OCI-LY1 (cell line): ENCODE measurements around the gene CMA1.

ENCODE experiments used
- EZH2 ChIP-seq: fragments of 200-600 bp; sonication (generic), shearing (Covaris generic); IDR thresholded peaks from 2 replicates; pipeline ENCODE4 v1.8.0; 2017; ENCODE audit warnings: borderline replicate concordance, mixed run types, mild to moderate bottlenecking, antibody characterized with exemption, low read length, moderate library complexity, mixed read lengths
- TF ChIP-seq, protein P1 (sequence below): fragments of 200-600 bp; sonication (generic), shearing (Covaris generic); IDR thresholded peaks from 2 replicates; pipeline ENCODE4 v1.5.1; 2017; ENCODE audit warnings: mild to moderate bottlenecking, antibody characterized with exemption, low read length, moderate library complexity, mixed read lengths

DNA sequence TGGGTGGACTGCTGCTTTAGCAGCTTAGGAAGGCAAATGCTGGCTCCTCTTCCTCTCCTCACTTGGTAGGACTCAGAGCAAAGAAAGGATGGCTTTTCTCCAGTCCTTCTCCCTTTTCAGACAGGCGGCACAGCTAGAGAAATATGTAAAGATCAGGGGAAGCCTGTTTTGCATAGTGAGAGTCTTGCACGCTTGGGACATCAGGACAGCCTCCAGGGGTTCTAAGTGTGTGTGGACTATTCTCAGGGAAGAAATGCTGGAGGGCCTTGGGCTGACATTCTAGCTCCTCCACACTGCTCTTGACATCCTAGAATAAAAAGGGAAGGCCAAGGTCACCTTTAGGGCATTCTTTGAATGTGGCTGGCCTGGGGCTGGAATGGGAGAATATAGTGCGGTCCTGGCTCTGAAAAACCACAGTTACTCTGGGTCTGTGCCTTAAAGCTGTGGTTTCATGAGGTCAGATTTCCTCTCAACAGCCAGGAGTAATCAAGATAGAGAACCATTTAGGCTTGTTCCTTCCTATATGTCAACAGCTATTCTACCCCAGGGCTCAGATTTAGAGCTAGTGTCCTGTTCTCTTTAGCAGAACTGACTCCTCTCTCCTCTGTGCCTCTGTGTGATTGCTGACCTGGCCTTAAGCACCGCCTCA is 24.3 kb downstream of the CMA1 start:
- TF ChIP-seq, protein P1, sequence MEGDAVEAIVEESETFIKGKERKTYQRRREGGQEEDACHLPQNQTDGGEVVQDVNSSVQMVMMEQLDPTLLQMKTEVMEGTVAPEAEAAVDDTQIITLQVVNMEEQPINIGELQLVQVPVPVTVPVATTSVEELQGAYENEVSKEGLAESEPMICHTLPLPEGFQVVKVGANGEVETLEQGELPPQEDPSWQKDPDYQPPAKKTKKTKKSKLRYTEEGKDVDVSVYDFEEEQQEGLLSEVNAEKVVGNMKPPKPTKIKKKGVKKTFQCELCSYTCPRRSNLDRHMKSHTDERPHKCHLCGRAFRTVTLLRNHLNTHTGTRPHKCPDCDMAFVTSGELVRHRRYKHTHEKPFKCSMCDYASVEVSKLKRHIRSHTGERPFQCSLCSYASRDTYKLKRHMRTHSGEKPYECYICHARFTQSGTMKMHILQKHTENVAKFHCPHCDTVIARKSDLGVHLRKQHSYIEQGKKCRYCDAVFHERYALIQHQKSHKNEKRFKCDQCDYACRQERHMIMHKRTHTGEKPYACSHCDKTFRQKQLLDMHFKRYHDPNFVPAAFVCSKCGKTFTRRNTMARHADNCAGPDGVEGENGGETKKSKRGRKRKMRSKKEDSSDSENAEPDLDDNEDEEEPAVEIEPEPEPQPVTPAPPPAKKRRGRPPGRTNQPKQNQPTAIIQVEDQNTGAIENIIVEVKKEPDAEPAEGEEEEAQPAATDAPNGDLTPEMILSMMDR = no peak
- TF ChIP-seq EZH2 = no peak
